Heart right ventricle (tissue), 16 donors: ENCODE results near the gene PIH1D2. TPM values are rescaled to one million over a fixed set of nuclear protein-coding genes. Genes with fewer than 3 reads are reported as not detected.

ENCODE experiments used
- ATAC-seq, 8 donors: fragments of 200-7000 bp; cut with Tn5 transposase; one replicate each; pipeline ENCODE4 v1.9.1; 2020; ENCODE audit warnings: mild to moderate bottlenecking in 8 of 8, moderate library complexity in 8 of 8, moderate number of reproducible peaks in 1 of 8
- DNase-seq, 2 donors: peaks; one replicate each; pipeline ENCODE4 v3.0.0-alpha.2; 2020
- H3K27ac ChIP-seq, 10 donors: fragments of 200-600 bp; sonication (generic) in 2 of 10; one replicate each; pipeline versions ENCODE4 v1.5.0 to v1.8.0; 2020 to 2022; ENCODE audit warnings: mild to moderate bottlenecking in 3 of 10
- H3K27me3 ChIP-seq, 7 donors: fragments of 200-600 bp; one replicate each; pipeline ENCODE4 v1.8.0; 2021 to 2022; ENCODE audit warnings: mild to moderate bottlenecking in 2 of 7
- H3K36me3 ChIP-seq, 9 donors: fragments of 200-600 bp; sonication (generic) in 1 of 9; one replicate each; pipeline versions ENCODE4 v1.5.0 to v1.8.0; 2020 to 2022; ENCODE audit warnings: mild to moderate bottlenecking in 2 of 9
- H3K4me1 ChIP-seq, 9 donors: fragments of 200-600 bp; sonication (generic) in 1 of 9; one replicate each; pipeline versions ENCODE4 v1.5.0 to v1.8.0; 2020 to 2022; ENCODE audit warnings: mild to moderate bottlenecking in 4 of 9
- H3K4me3 ChIP-seq, 10 donors: fragments of 200-600 bp; sonication (generic) in 2 of 10; one replicate each; pipeline versions ENCODE4 v1.5.0 to v1.8.0; 2020 to 2022; ENCODE audit warnings: mild to moderate bottlenecking in 7 of 10, moderate library complexity in 2 of 10
- H3K9me3 ChIP-seq, 11 donors: fragments of 200-600 bp in 10 of 11; sonication (generic) in 2 of 11; one replicate each; pipeline versions ENCODE4 v1.5.0 to v1.8.0; 2013 to 2022; ENCODE audit warnings: mild to moderate bottlenecking in 2 of 11, control low read depth in 1 of 11, moderate library complexity in 1 of 11
- WGBS, 2 donors: extraction: QIAGEN DNeasy Blood & Tissue Kit; methylation state at CpG; one replicate each; pipeline ENCODE4 v1.1.7; 2013; ENCODE audit warnings: inconsistent platforms in 1 of 2; 5-methylcytosine and 5-hydroxymethylcytosine counted together
- intact Hi-C, 10 donors: fragments of 100-400 bp; cut with DNase I; formaldehyde crosslinking; loops; one replicate each; pipeline versions ENCODE4 v1.11.1 to v1.14.2; 2022
- polyA plus RNA-seq, 2 donors: library from polyadenylated mRNA; stranded (reverse); fragments of 200-250 nt; gene quantifications; one replicate each; pipeline ENCODE4 v1.2.3, GENCODE V29; 2013
- total RNA-seq, 10 donors: library from RNA; stranded (reverse); fragmentation: NEBNext Ultra II Directional in 3 of 10; extraction: Animal tissue kit (Norgen Biotek cat#: 25700) in 3 of 10; gene quantifications; one replicate each; pipeline versions ENCODE4 v1.2.1 to v1.2.4, GENCODE V29; 2021 to 2023
- TF ChIP-seq, protein P1 (sequence below), 9 donors: fragments of 200-600 bp; sonication (generic) in 2 of 9; IDR thresholded peaks; one replicate each; pipeline versions ENCODE4 v1.5.0 to v1.8.0; 2021 to 2022; ENCODE audit warnings: antibody characterized with exemption in 9 of 9, mild to moderate bottlenecking in 5 of 9, moderate library complexity in 1 of 9
- donor health status: Arrhythmogenic right ventricular cardiomyopathy.
- donor health status: ischemic (EF 13 %, LVEDD 7.1; RV severe dilation, severe dysfunction).
- donor health status: healthy with polysubstance abuse.
- donor health status: DM: no; HTN: yes; CAD: no.
- donor health status: DM: no; HTN: no; CAD: no.
- donor health status: ischemic (EF 25% LVEDD 6.9; RV normal size, moderate dysfunction).
- donor health status: ischemic (EF 25% LVEDD 5.7; RV mildly dilated, moderate dysfunction).
- donor health status: healthy.
- donor health status: DM: yes; HTN: yes; CAD: no.
- donor health status: Ischemic cardiomyopathy.
- donor health status: ischemic (EF 35%, LVEDD 5.7; RV mildly dilated, moderate dysfunction).
- donor health status: nonischemic (EF 11% LVEDD 7.7; RV severe dilation, severe dysfunction).
- donor health status: DM: yes; HTN: yes; CAD: no.
- donor health status: PGD.
- donor health status: ischemic (EF 29% LVEDD 5.4; RV normal size, mild dysfunction).
- donor health status: nonischemic (EF 23%, LVEDD 6.1; RV moderate dilation, normal function).

Gene PIH1D2
- total and polyA plus RNA-seq, 12 donors: 1.0 to 3.5 (median 1.9) TPM

- ATAC-seq (no peak), DNase-seq (no peak)
Observed at GRCh38 chr11:112044961-112045360, 28.9 kb downstream of the PIH1D2 start.

DNA sequence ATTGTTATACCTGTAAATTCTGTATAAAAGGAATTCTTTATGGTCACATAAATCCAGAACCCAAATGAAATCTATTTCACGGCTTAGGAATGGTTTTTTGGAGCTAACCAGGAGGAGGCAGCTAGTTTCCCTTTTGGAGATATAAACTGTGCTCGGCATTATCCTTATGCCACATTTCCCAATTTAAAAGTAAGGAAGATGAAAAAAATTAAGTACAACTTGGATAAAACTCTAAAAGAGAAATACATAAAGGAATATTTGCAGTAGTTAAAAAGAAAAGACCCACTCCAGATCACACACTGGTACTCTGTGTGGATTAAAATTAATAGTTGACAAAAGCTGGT lies 30.9 kb downstream of the PIH1D2 start:
- H3K36me3 ChIP-seq: peaks cover 0 to 100% (median 55%) of the 10 kb centered on the region in 9 donors
- 89 to 91% methylated on average over 2 of the region's 2 CpGs for WGBS, 2 donors
- intact Hi-C loops: no loop called here
- TF ChIP-seq, protein P1, sequence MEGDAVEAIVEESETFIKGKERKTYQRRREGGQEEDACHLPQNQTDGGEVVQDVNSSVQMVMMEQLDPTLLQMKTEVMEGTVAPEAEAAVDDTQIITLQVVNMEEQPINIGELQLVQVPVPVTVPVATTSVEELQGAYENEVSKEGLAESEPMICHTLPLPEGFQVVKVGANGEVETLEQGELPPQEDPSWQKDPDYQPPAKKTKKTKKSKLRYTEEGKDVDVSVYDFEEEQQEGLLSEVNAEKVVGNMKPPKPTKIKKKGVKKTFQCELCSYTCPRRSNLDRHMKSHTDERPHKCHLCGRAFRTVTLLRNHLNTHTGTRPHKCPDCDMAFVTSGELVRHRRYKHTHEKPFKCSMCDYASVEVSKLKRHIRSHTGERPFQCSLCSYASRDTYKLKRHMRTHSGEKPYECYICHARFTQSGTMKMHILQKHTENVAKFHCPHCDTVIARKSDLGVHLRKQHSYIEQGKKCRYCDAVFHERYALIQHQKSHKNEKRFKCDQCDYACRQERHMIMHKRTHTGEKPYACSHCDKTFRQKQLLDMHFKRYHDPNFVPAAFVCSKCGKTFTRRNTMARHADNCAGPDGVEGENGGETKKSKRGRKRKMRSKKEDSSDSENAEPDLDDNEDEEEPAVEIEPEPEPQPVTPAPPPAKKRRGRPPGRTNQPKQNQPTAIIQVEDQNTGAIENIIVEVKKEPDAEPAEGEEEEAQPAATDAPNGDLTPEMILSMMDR (IDR thresholded peaks at IDR 0.05): no peak
- ATAC-seq (no peak), DNase-seq (no peak)
- H3K9me3 ChIP-seq: peaks cover 0 to 9% (median 0%) of the 10 kb centered on the region in 11 donors
- H3K4me3 ChIP-seq: no peak overlapping the region
- peaks cover 0 to 14% (median 3%) of the 10 kb centered on the region in 9 donors for H3K4me1 ChIP-seq
- no peaks in the 10 kb centered on the region for H3K27me3 ChIP-seq
- H3K27ac ChIP-seq: no peak overlapping the region

More at GRCh38 chr11:112044961-112045360, 28.9 kb downstream of the PIH1D2 start:
- H3K9me3 ChIP-seq: peaks cover 0 to 9% (median 0%) of the 10 kb centered on the region in 11 donors
- H3K27ac ChIP-seq: no peak overlapping the region
- H3K4me1 ChIP-seq: peaks cover 0 to 17% (median 7%) of the 10 kb centered on the region in 9 donors
- no peak overlapping the region for H3K4me3 ChIP-seq
- TF ChIP-seq, protein P1 (IDR thresholded peaks at IDR 0.05): no peak
- H3K27me3 ChIP-seq: no peaks in the 10 kb centered on the region
- 94 to 95% methylated on average over 4 of the region's 4 CpGs for WGBS, 2 donors
- peaks cover 0 to 100% (median 50%) of the 10 kb centered on the region in 9 donors for H3K36me3 ChIP-seq
- intact Hi-C loops: no loop called here

DNA sequence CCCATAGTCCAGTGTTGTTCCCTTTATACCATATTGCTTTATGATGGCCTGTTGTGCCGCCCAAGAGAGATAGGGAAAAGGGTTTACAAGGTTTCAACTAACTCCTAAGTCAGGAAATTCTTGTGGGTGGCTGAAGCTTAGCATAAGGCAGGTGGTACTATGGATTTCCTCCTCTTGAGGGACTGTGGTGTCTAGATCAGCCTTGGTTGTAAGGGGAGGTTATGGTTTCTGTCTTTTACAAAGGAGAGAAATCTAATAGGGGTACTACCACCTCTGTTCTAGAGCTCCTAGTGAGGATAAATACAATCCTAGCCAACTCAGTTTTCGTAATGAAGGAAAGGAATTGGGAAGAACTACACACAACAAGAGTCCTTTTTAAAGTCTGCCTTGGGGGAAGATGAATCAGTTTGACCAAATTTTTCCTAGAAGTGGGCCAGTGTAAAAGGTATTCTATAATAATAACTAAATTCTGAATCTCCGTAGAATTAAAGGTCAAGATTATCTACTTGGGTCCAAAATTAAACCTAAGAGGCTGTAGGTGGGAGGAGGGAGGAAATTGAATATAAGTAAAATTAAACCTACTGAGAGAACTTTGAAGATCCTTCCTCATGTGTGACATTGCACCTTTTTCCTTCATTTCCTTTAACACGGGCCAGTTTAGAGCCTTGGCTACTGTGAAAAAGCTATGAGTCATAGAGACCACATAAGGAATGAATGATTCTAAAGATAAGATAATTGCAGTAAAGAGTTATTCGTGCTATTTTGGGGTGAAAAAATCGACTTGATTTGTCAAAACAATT lies 31.5 kb downstream of the PIH1D2 start:
- intact Hi-C loops: no loop called here
- Histone ChIP-seq H3K36me3 (peaks cover 0 to 100% (median 60%) of the 10 kb centered on the region in 9 donors), H3K27me3 (no peaks in the 10 kb centered on the region), H3K9me3 (peaks cover 0 to 5% (median 0%) of the 10 kb centered on the region in 11 donors), H3K27ac (peak overlapping the region in 1 of 10 donors; percentile 29), H3K4me3 (no peak overlapping the region), H3K4me1 (peaks cover 0 to 18% (median 3%) of the 10 kb centered on the region in 9 donors)
- 59% methylated on average over 6 of the region's 6 CpGs for WGBS, 2 donors
- DNase-seq: no peak
- TF ChIP-seq, protein P1 (IDR thresholded peaks at IDR 0.05): no peak
- no peak for ATAC-seq

GRCh38 chr11:112037527-112037926 lies 36.3 kb downstream of the PIH1D2 start:
- Histone ChIP-seq H3K9me3 (no peaks in the 10 kb centered on the region), H3K4me3 (no peak overlapping the region), H3K27ac (no peak overlapping the region), H3K36me3 (peaks cover 0 to 98% (median 55%) of the 10 kb centered on the region in 9 donors), H3K4me1 (peaks cover 0 to 18% (median 1%) of the 10 kb centered on the region in 9 donors), H3K27me3 (no peaks in the 10 kb centered on the region)
- TF ChIP-seq, protein P1 (IDR thresholded peaks at IDR 0.05): no peak
- intact Hi-C loops: no loop called here
- ATAC-seq: peak in 3 of 8 donors; percentile 53 to 61 (median 56)
- no peak for DNase-seq
